HEK293T (cell line): ENCODE results near the gene SLC35F5.

Source experiments
- BHLHE40 ChIP-seq: fragments of 450-650 bp; IDR thresholded peaks from 2 replicates; pipeline ENCODE4 v1.6.1; 2016; ENCODE audit warnings: mild to moderate bottlenecking, moderate library complexity, borderline replicate concordance
- FOXA1 ChIP-seq: fragments of 450-650 bp; IDR thresholded peaks from 2 replicates; pipeline ENCODE4 v1.6.1; 2016; ENCODE audit warnings: mild to moderate bottlenecking
- FOXK2 ChIP-seq: fragments of 450-650 bp; IDR thresholded peaks from 2 replicates; pipeline ENCODE4 v1.6.1; 2016; ENCODE audit warnings: mild to moderate bottlenecking
- FOXM1 ChIP-seq: fragments of 450-650 bp; IDR thresholded peaks from 2 replicates; pipeline ENCODE4 v1.6.1; 2017; ENCODE audit warnings: mild to moderate bottlenecking, borderline replicate concordance
- LEF1 ChIP-seq: fragments of 450-650 bp; IDR thresholded peaks from 2 replicates; pipeline ENCODE4 v1.6.1; 2017; ENCODE audit warnings: mild to moderate bottlenecking, borderline replicate concordance
- SUZ12 ChIP-seq: fragments of 450-650 bp; IDR thresholded peaks from 2 replicates; pipeline ENCODE4 v1.6.1; 2016; ENCODE audit warnings: mild to moderate bottlenecking
- ZNF384 ChIP-seq: fragments of 450-650 bp; IDR thresholded peaks from 2 replicates; pipeline ENCODE4 v1.6.1; 2016
- TF ChIP-seq, protein P1 (sequence below): fragments of 450-650 bp; IDR thresholded peaks from 2 replicates; pipeline ENCODE4 v1.6.1; 2016

DNA sequence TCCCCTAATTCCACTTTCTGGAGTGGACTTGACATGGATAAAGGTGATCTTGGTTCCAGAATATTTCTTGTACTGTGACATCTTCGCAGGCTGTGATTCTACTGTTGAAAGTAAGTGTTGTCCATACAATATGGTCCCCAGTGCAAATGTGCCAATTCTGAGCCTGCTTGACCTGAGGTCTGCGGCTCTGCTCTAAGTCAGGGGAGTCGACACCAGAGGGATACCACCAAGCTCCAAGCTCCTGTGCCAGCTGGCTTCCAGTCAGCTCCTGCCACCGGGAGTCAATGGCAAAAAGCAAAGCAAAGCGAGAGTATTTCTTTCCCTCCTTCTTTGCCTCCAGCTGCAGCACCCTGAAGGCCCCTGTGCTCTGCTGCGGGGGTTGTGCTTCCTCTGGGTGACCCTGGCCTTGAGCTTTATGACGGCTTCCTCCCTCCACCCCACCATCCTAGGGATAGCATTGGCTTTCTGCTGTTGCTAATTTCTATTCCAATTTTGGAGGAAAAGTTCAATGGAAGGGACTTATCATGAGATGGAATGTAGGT is 50.4 kb downstream of the SLC35F5 start:
- TF ChIP-seq SUZ12 (no peak), FOXK2 (no peak), FOXM1 (no peak), BHLHE40 (no peak), FOXA1 (no peak), ZNF384 (no peak), LEF1 (no peak)
- TF ChIP-seq, protein P1, sequence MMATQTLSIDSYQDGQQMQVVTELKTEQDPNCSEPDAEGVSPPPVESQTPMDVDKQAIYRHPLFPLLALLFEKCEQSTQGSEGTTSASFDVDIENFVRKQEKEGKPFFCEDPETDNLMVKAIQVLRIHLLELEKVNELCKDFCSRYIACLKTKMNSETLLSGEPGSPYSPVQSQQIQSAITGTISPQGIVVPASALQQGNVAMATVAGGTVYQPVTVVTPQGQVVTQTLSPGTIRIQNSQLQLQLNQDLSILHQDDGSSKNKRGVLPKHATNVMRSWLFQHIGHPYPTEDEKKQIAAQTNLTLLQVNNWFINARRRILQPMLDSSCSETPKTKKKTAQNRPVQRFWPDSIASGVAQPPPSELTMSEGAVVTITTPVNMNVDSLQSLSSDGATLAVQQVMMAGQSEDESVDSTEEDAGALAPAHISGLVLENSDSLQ: no peak
